Prostate gland (tissue), 2 donors: ENCODE measurements around the gene SLC25A42. TPM values are rescaled to one million over a fixed set of nuclear protein-coding genes. Genes with fewer than 3 reads are reported as not detected.
A peak's percentile ranks its signal among the peaks of the same experiment; 100 is the strongest.

Experiments
- DNase-seq: peaks from one replicate; pipeline ENCODE4 v3.0.0-alpha.2; 2019; ENCODE audit warnings: low spot score
- H3K27ac ChIP-seq, 2 donors: fragments of 200-600 bp; sonication (generic); 2 replicates each; pipeline ENCODE4 v1.5.1; 2017 to 2019
- H3K27me3 ChIP-seq: fragments of 200-600 bp; sonication (generic); replicated peaks from 2 replicates; pipeline ENCODE4 v1.5.1; 2019; ENCODE audit not compliant: insufficient read depth
- H3K36me3 ChIP-seq, 2 donors: fragments of 200-600 bp; sonication (generic); 1 replicate in 1 of 2; 2 replicates in 1 of 2; pipeline versions ENCODE4 v1.5.1 to v1.8.1; 2017 to 2019
- H3K4me1 ChIP-seq: fragments of 200-600 bp; sonication (generic); replicated peaks from 2 replicates; pipeline ENCODE4 v1.5.1; 2019
- H3K4me3 ChIP-seq, 2 donors: fragments of 200-600 bp; sonication (generic); 2 replicates each; pipeline ENCODE4 v1.5.1; 2017 to 2019
- H3K9me3 ChIP-seq: fragments of 200-600 bp; sonication (generic); 2 replicates; pipeline ENCODE4 v1.5.1; 2017
- POLR2A ChIP-seq: fragments of 450-650 bp; IDR thresholded peaks from one replicate; pipeline ENCODE4 v1.6.1; 2016; ENCODE audit warnings: antibody characterized with exemption, mild to moderate bottlenecking
- POLR2AphosphoS5 ChIP-seq: sonication (generic); formaldehyde crosslinking; IDR thresholded peaks from one replicate; pipeline ENCODE4 v1.6.1; 2017; ENCODE audit warnings: antibody characterized with exemption
- WGBS: methylation state at CpG from one replicate; pipeline ENCODE4 v1.1.5; 2018; 5-methylcytosine and 5-hydroxymethylcytosine counted together
- intact Hi-C: fragments of 100-400 bp; cut with DNase I; formaldehyde crosslinking; loops from one replicate; pipeline ENCODE4 v1.14.2; 2022
- total RNA-seq, 2 donors: library from RNA; depleted of rRNA; stranded (reverse); fragments of >200 nt; gene quantifications; one replicate each; pipeline ENCODE4 v1.1.0, GENCODE V29; 2016
- TF ChIP-seq, protein P1 (sequence below), 4 experiments: fragments of 200-600 bp in 2 of 4; fragments of 450-650 bp in 2 of 4; sonication (generic) in 2 of 4; IDR thresholded peaks; 1 replicate in 3 of 4; 2 replicates in 1 of 4; pipeline ENCODE4 v1.5.1; 2016 to 2019; ENCODE audit warnings: antibody characterized with exemption in 4 of 4, mild to moderate bottlenecking in 2 of 4, moderate library complexity in 2 of 4

SLC25A42 gene
- total RNA-seq, 2 donors from 2014 or later, result 11.5 to 18.6 TPM

DNA sequence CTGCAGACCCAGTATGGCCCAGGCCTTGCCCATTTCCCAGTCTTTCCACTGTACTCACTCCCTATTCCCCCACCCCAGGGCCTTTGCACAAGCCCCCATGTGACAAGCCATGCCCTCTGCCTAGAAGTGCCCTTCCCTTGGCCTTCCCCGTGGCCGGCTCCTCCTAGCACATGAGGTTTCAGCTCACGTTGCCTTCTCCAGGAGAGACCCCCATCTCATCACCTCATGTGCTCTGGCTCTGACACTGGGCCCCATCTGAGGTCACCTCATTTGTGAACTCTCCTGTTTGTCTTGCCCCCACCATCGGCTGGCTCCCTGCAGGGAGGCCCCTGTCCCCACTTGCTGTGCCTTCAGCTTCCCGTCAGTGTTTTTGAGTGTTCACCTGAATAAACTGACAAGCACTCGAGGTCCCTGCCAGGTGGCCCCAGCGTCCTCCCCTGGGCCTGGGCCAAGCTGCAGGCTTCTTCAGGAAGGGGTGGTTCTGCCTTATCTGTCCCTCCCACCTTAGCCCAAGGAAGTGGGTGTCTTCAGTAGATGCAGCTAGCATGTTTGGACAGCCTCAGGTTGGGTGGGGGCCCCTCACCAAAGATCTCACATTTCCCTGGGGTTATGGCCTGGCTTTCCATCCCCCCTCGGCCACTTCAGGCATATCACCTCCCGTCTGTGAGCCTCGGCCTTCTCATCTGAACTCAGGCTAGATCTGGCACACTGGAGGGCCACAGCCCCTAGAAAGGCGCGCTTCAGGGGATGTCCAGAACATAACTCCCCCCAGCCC lies 3.8 kb upstream of the SLC25A42 start:
- Histone ChIP-seq H3K4me1 (no peaks in the 10 kb centered on the region), H3K36me3 (peaks cover 0 to 5% of the 10 kb centered on the region in 2 donors), H3K27me3 (no peaks in the 10 kb centered on the region), H3K9me3 (no peaks in the 10 kb centered on the region), H3K4me3 (no peak overlapping the region), H3K27ac (peak overlapping the region in 1 of 2 donors; percentile 15)
- peak; percentile 44 for DNase-seq
- intact Hi-C loops, result no loop called here
- TF ChIP-seq POLR2AphosphoS5, result peak; percentile 38
- TF ChIP-seq, protein P1, sequence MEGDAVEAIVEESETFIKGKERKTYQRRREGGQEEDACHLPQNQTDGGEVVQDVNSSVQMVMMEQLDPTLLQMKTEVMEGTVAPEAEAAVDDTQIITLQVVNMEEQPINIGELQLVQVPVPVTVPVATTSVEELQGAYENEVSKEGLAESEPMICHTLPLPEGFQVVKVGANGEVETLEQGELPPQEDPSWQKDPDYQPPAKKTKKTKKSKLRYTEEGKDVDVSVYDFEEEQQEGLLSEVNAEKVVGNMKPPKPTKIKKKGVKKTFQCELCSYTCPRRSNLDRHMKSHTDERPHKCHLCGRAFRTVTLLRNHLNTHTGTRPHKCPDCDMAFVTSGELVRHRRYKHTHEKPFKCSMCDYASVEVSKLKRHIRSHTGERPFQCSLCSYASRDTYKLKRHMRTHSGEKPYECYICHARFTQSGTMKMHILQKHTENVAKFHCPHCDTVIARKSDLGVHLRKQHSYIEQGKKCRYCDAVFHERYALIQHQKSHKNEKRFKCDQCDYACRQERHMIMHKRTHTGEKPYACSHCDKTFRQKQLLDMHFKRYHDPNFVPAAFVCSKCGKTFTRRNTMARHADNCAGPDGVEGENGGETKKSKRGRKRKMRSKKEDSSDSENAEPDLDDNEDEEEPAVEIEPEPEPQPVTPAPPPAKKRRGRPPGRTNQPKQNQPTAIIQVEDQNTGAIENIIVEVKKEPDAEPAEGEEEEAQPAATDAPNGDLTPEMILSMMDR (IDR thresholded peaks at IDR 0.05), result no peak
- WGBS, result 71% methylated on average over 12 of the region's 12 CpGs

DNA sequence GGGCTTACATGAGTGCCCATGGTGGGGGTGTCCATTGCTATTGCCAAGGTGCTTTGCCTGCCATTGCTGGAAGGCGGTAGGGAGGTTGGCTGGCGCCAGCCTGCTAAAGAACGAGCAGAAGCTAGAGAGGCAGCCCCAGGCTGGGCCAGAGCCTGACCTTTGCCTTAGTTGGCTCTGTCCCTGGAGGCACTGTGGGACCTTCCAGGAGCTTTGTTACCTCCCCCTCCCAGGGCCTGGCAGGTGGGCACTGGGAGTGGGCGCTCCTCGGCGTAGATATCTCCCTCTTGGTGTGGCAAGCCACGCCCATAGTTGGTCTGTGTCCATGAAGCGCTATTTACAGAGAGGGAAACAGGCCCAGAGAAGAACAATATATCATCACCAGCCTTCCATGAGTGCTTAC lies 2.3 kb upstream of the SLC25A42 start:
- H3K36me3 ChIP-seq, result no peaks in the 10 kb centered on the region
- no peaks in the 10 kb centered on the region for H3K4me1 ChIP-seq
- 63% methylated on average over 8 of the region's 8 CpGs for WGBS
- H3K27ac ChIP-seq, result peak overlapping the region in 1 of 2 donors; percentile 10
- intact Hi-C loops, result no loop called here
- no peaks in the 10 kb centered on the region for H3K27me3 ChIP-seq
- no peak for TF ChIP-seq POLR2AphosphoS5
- H3K4me3 ChIP-seq, result no peak overlapping the region
- DNase-seq, result no peak
- H3K9me3 ChIP-seq, result no peaks in the 10 kb centered on the region

DNA sequence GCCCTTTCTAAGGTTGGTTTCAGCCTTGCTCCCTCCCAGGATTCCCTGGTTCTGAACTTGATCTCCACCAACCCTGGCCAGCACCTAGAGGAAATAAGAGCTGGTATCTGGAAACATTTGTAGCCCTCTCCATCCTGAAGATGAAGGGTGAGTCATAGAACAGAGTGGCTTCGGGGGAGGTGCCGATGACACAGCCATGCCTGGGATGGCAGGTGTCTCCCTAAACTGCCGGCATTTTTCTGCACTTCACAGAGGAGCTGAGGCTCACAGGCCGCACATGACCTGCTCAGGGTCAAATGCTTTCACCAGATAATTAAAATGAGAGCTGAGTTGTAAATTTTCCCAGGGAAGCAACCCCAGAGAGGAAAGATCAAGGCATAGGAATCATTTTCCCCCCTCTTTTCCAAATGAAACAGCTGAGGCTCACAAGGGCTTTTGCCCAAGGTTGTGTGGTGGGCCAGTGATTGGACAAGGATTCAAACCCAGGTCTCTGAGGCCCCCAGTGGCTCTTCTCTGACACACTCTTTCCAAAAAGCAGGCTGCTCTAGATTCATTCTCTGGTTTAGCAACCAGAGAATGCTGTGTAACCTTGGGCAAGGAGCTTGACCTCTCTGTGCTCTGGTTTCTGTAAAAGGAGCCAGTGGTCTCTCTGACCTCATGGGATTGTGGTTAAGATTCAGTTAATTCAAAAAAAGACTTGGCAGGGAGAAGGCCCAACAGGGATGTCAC lies 1.2 kb upstream of the SLC25A42 start:
- Histone ChIP-seq H3K36me3 (no peaks in the 10 kb centered on the region), H3K27ac (peak overlapping the region; percentile 76 to 77), H3K27me3 (no peaks in the 10 kb centered on the region), H3K4me1 (no peaks in the 10 kb centered on the region), H3K9me3 (no peaks in the 10 kb centered on the region), H3K4me3 (peak overlapping the region in 1 of 2 donors; percentile 93)
- no peak for DNase-seq
- intact Hi-C loops, result loop anchor here (2.0 kb wide), 1 partner anchor 76 kb away; the partner anchor contains the start of gene TMEM161A
- 81% methylated on average over 4 of the region's 4 CpGs for WGBS
- TF ChIP-seq POLR2A, result no peak
- TF ChIP-seq, protein P1 (IDR thresholded peaks at IDR 0.05), result no peak
- TF ChIP-seq POLR2AphosphoS5, result no peak

DNA sequence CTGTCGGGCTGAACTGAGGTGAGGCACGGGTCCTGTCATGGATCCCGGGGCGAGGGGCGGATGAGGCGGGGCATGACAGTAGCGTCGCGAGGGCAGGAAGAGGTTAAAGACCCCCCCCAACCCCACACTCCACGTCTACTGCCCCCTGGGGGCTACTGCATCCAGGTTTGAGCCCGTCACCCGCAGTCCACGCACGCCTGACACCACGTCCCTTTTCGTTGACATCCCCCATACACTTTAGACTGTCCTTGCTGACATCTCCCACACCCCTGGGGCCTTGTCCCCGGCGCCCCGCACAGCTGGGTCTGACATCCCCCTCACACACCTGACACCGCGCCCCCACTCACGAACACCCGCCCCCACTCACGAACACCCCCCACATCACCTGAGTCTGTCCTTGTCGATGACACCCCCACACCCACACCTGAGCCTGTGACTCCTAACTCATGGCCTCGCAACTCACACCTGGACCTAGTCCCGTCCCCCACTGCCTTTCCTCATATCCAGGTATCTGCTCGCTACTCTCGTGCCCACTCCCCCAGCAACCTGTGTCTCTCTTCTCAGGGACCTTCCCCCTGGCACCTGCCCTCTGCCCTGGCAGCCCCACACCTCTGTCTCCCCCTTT lies 416 bp downstream of the SLC25A42 start:
- 2% methylated on average over 28 of the region's 29 CpGs for WGBS
- no peaks in the 10 kb centered on the region for H3K27me3 ChIP-seq
- no peaks in the 10 kb centered on the region for H3K4me1 ChIP-seq
- TF ChIP-seq POLR2AphosphoS5 (no peak), POLR2A (no peak)
- TF ChIP-seq, protein P1 (IDR thresholded peaks at IDR 0.05), result no peak
- H3K4me3 ChIP-seq, result peak overlapping the region; percentile 76 to 93
- no peaks in the 10 kb centered on the region for H3K9me3 ChIP-seq
- H3K27ac ChIP-seq, result peak overlapping the region; percentile 68 to 82
- DNase-seq, result peak; percentile 14
- intact Hi-C loops, result no loop called here
- H3K36me3 ChIP-seq, result no peaks in the 10 kb centered on the region
